Measurements from ENCODE around the gene RASEF. TPM values are rescaled to one million over a fixed set of nuclear protein-coding genes. Genes with fewer than 3 reads are reported as not detected.

The RASEF gene
- polyA plus RNA-seq, 3 donors, result 6.3 to 8.0 (median 7.0) TPM

DNA sequence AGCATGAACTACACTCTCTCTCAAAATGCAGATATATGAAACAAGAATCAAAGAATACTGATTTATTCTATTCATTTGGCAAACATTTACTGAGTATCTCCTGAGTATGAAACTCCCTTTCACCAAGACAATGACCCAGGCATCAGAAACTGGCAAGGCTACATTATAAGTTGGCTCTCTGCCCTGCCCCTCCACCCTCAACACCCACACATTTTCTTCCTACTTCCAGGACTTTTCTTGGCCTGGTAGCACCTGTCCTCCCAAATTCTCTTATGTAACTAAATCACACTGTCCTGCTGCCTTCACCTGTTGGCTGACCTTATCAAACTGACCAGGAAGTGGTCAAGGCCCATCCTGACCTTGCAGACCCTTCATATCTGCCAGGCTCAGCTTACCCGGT, 3.5 kb downstream of the RASEF start:
- no peak for DNase-seq (ENCODE audit: low read depth in 3 of 3, low spot score in 2 of 3)

DNA sequence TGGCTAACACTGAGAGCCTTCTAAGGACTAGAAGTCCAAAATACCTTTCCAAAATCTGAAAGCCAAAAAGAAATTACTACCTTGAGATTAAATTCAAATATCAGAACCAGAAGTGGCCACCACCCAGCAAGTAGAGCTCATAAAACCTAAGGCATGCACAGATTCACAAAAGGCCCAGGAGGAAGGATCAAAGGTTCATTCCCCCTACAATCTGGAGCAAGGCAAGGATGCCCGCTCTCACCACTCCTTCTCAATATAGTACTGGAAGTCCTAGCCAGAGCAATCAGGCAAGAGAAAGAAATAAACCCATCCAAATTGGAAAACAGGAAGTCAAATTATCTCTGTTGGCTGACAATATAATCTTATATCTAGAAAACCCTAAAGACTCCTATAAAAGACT, 6.0 kb downstream of the RASEF start:
- DNase-seq (ENCODE audit: low read depth in 3 of 3, low spot score in 2 of 3), result no peak

DNA sequence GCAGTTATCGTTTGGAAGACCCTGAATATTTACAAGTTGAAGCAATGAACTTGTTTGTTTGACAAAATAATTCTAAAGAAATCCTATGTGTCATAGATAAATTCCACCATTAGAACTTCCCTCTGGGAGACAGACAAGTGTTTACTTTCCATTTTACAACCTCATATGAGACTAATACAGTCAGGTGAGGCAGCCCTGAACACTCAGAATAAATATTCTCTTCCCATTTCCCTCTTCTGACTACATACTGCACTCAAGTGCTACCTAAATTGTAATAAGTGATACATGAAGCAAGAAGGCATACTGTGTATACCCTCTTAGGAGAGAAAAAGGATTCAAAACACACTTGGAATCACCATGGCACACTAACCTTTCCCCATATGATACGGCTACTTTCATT, 6.8 kb downstream of the RASEF start:
- no peak for DNase-seq (ENCODE audit: low read depth in 3 of 3, low spot score in 2 of 3)

DNA sequence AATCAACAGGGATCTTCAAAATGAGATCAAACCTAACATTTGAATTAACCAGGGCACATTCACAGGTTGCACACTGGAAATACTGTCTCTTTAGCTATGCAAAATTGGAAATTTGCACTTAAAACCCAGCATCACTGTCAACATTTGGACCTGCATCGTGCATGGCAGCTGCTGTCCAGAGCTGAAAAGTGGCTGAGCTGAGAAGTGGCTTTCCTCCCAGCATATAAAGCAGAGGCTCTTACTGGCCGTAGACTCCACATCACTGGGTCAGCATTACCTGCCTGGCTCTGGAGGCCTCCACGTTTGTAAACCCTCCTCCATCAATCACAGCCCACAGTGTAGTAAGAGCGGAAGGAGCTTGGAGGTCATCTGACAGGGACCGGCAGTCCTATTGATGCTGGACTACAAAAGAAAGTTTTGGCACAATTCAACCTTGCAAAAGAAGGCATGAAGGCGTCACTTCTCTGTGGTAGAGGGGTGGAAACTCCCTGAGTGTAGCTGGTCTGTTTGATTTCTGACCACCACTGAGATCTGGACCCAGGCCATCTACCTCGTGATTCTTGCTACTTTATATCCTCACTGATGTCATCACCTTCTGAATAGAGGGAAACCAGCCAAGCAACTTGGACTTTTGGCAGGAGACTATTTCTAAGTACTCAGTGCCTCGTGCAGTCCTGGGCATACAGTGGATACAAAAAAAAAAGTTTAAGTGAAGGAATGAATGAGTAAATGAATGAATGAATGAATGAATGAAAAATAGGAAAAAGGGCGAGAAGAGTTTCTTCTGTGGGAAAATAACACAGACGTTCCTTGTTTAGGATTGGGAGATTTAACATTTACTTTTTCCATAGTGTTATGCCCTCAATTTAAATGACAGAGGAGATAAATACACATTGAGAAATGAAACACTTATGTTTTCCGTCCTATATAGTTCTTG, 14.8 kb downstream of the RASEF start:
- DNase-seq (ENCODE audit: low read depth in 3 of 3, low spot score in 2 of 3), result no peak

DNA sequence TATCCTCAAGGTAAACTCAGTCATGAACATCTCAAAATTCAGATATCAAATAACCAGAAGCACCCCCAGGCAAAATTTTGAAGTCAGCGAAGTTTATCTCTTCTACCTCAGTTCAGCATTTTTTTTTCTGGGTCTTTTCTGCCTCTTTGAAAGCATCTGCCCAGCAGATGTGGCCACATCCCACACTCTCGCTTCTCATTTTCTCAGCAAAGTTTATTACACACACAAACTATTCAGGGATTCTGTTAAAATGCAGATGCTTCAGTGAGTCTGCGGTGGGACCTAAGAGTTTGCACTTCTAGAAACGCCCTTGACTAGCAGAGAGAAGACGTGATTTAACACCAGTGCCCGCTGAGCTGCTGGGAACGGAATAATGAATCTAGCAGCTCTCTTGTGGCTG, 19.3 kb downstream of the RASEF start:
- no peak for DNase-seq (ENCODE audit: low read depth in 3 of 3, low spot score in 2 of 3)

DNA sequence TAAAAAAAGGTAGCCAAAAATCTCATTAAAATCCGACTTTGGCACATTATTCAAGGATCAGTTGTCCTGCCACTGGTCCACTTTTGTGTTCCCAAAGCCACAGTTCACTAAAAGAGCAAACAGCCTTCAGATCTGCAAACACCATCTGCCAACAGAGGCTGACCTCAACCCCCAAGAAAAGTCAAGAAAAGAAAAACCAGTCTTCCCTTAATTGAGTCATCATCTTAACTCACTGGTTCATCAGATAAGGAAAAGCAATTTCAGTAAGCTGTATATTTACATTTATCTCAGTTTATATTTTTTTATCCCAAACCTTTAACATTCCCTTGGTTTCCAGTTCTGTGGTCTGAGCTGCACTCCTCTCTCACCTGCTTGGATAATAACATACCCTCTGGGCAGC, 21.2 kb downstream of the RASEF start:
- DNase-seq (ENCODE audit: low read depth in 3 of 3, low spot score in 2 of 3), result no peak

DNA sequence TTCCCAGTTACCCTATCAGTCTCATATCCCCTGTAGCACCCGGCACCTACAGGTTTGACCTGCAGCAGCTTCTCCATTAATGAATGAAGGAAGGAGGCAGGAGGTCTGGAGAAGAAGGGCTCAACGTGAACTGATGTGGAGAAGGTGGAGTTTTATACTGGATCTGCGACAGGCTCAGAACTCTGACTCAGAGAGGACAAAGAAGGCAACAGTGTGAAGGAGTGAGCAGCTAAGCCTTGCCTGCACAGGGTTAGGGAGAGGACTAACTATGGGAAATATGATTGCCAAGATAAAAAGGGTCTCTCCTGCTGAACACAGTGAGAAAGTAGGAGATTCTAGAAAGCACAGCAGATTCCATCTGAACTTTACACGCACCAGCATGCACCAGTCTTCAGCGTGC, 23.6 kb downstream of the RASEF start:
- no peak for DNase-seq (ENCODE audit: low read depth in 3 of 3, low spot score in 2 of 3)

DNA sequence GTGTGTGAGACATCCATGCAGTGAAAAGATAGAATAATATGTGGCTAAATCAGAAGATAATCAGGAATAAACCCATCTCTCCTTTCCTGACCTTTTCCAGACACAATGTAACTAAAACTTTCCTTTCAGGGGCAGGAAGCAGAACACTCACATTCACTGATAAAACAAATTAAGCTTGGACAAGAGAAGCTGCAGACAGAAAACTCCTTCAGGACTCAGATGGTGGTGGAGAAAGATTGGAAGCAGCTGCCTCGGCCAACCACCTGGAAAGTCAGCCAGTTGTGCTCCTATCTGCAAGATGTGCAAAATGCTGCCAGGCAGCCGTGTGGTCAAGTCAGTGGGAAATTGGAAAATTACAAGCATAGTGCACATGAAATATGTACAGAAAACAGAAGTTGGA, 26.9 kb downstream of the RASEF start:
- DNase-seq (ENCODE audit: low read depth in 3 of 3, low spot score in 2 of 3), result no peak

DNA sequence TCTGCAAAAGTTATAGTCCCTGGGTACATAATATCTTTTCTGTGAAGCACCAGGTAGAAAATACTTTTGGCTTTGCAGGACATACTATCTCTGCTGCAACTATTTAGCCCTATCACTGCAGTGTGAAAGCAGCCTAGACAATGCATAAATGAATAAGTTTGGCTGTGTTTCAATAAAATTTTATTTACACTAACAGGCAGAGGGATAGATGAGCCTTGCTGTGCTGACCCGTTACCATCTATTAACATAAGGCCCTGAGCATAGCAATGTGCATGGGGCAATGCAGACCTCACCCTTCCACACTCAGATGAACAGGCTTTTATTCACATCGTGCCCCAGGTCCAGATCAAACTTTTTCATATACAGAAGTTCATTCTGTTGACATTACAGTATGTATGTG, 27.8 kb downstream of the RASEF start:
- no peak for DNase-seq (ENCODE audit: low read depth in 3 of 3, low spot score in 2 of 3)

DNA sequence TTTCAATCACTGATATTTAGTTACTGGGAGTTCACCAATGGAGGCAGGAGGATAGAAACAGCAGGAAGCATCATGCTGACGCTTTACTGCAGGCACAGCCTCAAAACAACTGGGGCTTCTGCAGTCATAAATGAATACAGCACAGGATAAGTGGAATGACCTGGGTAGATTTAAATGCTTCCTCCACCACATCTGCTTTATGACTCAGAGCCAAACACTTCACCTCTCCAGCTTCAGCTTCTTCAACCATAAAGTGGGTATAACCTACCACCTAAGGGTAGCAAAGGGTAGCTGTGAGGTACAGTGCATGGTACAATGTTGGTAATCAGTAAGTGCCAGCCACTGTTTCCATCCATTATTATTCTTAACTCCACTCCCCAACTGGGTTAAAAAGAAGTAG, 28.4 kb downstream of the RASEF start:
- no peak for DNase-seq (ENCODE audit: low read depth in 3 of 3, low spot score in 2 of 3)

DNA sequence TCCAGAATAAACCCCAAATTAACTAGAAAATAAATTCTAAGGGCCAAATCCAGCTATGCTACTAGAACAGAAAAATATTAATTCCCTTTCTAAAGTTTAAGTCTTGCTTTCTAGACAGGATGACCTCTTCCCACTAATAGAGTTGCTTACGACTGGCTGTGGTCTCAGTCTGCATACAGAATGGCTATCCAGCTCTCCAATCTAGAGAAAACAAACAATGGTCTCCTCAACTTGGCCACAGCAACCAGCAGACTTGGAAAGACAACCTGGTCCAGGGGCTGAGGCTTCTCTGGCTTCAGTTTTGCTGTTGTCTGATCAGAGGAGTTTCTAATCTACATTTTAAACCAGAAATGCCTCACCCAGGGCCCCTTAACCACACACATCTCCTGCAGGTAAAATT, 28.9 kb downstream of the RASEF start:
- DNase-seq (ENCODE audit: low read depth in 3 of 3, low spot score in 2 of 3), result no peak

DNA sequence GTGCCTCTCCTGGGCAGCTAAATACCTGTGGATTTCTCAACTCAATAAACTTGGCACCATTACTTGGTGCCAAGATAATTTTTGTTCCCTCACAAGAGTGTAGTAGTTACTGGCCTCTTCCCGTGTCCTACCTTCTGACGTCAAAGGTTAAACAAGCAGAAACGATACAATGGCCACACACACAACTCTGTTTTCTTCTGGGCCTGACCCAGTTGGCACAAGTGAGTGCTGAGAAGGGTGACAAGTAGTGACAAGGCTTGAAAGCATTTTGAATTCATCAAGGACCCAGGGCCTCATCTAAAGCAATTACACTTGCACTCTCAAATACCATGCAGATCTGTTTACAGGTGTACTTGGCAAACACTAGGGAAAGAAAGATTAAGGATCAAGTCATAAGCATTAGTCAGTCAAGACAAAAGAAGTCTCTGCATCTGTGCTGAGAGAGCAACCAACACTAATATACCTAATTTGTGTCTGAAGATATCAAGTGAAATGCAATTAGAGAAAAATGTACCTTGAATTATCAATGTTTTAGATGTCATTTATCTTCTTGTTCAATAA, 30.8 kb downstream of the RASEF start:
- DNase-seq (ENCODE audit: low read depth in 3 of 3, low spot score in 2 of 3), result no peak

DNA sequence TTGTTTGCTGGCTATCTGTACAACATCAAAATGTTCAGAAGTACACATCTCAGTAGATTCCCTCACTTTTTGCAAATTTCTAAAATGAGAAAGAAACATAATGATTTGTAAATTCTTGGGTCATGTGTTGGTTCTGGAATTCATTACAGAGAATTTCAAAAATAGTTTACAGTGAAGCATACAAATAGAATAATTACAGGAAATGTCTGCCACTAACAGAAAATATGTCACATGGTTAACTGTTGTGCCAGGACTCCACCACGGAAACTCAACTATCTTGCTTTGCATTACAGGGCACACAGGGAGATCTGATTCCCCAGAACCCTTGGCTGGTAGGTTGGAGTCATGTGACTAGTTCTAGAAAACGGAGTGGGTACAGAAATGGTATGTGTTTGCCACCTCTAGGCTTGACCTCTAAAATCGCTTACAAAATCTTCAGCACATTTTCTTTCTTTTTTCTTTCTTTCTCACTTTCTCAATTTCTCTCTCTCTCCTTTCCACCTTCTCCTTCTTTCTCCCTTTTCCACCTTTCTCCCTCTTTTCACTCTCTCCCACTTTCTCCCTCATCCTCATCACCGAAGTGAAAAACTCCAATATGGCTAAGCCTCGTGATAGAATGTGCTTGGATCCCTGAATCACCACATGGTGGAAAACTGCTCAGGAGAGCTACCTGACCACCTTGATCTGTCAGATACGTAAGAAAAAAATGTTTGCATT, 32.4 kb downstream of the RASEF start:
- no peak for DNase-seq (ENCODE audit: low read depth in 3 of 3, low spot score in 2 of 3)

DNA sequence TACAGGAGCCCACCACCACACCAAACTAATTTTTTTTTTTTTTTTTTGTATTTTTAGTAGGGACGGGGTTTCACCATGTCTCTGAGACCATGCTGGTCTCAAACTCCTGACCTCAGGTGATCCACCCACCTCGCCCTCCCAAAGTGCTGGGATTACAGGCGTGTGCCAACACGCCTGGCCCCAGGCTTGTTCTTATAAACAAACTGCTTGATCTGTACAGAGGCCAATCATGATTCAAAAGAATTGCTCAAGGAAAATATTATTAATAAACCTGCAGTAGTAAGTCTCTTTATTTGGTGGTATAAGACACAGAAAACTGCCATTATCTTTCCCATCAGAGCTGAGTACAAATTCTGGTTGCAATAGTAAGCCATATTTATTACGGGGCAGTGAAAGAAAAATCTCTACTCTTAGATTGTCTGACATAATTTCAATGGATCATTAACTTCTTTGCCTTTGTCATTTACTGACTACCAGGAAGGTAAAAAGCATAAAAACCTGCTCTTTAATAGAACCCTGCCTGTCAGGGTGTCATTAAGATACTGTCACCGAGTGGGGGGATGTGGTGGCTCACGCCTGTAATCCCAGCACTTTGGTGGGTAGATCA, 33.3 kb downstream of the RASEF start:
- no peak for DNase-seq (ENCODE audit: low read depth in 3 of 3, low spot score in 2 of 3)

DNA sequence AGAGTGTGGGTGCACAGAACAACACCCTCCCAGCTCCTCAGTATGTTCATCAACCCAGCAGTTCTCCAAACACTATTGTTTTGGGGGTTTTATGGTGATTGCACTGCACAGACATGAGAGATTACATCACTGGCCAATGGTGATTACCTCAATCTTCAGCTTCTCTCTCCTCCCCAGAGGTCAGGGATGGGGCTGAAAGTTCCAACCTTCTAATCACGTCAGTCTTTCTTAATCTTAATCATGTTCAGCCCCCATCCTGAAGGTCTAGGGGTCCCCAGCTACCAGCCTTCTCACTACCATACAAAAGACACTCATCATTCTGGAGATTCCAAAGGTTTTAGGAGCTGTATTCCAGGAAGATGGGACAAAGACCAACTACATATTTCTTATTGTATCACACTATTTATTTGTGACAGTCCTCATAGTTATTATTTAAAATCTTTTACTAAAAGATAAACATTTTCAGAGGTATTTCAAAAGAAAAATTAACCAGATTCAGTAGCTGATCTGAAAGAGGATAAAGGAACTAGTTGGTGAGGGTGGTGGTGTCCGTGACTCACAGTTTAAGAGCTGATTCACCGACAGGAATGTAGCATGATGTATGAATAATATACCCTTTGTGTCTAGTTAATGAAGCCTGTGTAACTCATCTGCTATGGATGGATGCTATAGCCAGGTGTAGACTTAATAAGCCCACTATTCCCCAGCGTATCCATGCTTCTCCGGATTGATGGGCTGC, 35.6 kb downstream of the RASEF start:
- DNase-seq (ENCODE audit: low read depth in 3 of 3, low spot score in 2 of 3), result no peak

DNA sequence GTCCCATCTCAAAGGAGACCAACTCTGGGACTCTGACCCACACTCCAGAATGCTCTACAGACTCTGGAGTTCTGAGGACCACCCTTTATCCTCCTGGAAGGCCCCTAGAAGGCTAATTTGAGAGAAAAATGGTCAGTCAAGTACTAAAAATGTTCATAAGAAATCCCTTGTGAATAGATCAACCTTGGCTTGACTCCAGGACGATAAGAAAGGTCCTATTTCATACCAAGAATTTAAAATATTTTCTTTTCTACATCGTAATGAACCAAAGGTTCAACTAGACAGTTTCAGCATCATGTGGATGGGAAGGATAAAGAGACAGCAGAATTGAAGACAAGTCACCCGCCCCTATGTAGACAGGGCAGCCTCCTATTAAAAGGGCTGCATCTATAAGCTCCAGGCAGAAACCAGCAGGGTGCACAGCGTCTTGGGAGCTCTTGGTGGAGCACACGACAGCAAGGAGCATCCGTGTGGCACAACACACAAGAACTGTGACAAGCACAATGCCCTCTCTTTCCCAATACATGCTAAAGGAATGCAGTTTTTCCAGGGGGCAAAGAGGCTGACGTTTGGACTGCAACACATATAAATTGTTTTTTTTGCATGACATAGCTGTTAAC, 38.3 kb downstream of the RASEF start:
- DNase-seq (ENCODE audit: low read depth in 3 of 3, low spot score in 2 of 3), result no peak

DNA sequence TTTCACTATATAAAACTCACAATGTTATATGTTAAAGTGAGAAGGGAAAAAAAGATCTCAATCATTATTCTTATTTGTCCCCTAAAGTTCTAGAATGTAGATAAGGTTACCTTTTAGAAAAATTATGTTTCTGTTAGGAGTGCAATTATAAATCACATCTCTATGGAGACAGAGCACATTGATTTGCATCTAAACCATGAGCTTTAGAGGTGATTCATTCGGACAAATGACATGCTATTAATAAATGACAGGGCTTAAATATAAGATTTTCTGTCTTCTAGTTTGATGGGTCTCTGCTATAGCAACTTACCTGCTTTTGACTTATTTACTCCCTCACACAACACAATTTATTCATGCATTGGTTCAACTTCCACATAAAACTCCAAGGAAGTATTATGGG, 39.8 kb downstream of the RASEF start:
- no peak for DNase-seq (ENCODE audit: low read depth in 3 of 3, low spot score in 2 of 3)

DNA sequence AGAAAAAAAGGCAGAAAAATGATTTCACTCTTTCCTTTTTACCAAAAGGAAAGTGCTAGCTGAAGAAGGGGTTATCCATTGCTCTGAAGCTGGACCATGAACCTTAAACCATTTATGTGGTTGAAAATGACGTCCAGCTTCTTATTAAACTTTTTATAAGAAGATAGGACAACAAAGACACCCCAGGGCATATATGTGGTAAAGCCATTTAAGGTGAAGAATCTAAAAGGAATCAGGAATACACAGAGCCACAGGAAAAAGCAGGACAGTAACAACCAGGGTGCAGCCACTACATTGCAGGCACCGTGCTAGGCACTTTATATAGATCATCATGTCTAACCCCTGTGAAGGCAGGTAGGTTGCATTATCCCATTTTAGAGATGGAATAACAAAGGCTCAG, 42.1 kb downstream of the RASEF start:
- DNase-seq (ENCODE audit: low read depth in 3 of 3, low spot score in 2 of 3), result no peak

DNA sequence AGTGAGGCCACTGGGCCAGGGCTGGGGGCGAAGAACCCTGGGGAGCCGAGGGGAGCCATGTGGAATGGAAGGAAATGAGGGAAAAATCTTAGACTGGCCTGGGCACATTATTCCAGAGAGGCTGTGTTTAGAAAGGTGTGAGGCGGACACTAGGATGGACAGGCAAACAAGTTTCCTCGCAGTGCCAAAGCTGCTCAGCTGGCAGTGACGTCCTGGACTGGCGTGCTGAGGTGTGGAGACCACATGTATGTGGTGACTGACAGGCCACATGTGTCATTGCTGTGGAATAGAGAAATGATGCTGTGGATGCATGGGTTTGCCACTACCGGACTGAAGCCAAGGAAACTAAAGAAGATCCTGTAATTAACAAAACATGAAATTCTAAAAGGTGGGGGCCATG, 42.6 kb downstream of the RASEF start:
- DNase-seq (ENCODE audit: low read depth in 3 of 3, low spot score in 2 of 3), result no peak

DNA sequence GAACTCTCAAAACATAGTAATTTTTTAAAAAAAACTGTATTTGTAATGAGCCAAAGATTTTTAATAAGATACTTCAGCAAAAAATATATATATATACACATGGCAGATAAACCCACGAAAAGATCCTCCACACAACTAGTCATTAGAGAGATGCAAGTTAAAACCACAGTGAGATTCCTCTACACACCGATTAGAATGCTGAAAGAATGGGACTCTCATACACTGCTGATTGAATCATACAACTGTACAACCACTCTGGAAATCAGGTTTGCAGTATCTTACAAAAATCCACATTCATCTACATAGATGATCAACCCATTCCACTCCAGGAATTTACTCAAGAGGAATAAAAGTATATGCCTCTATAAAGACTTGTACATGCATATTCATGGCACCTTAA, 43.7 kb downstream of the RASEF start:
- no peak for DNase-seq (ENCODE audit: low read depth in 3 of 3, low spot score in 2 of 3)
